Lung (tissue), 12 donors: ENCODE data around the gene DISC1. TPM values are rescaled to one million over a fixed set of nuclear protein-coding genes. Genes with fewer than 3 reads are reported as not detected.

Experiments
- ATAC-seq: fragments of 200-7000 bp; cut with Tn5 transposase; one replicate; pipeline ENCODE4 v1.9.1; 2020; ENCODE audit warnings: moderate number of reproducible peaks; ENCODE audit not compliant: insufficient read depth, low FRiP score
- DNase-seq, 3 donors: peaks; one replicate each; pipeline ENCODE4 v3.0.0-alpha.2; 2013 to 2017
- H3K27ac ChIP-seq, 2 donors: one replicate each; pipeline ENCODE4 v1.5.1; 2013; ENCODE audit warnings: mild to moderate bottlenecking in 2 of 2, moderate library complexity in 2 of 2, control low read depth in 1 of 2, inconsistent platforms in 1 of 2, low read depth in 1 of 2, low read length in 1 of 2
- H3K27me3 ChIP-seq, 3 donors: one replicate each; pipeline ENCODE4 v1.5.1; 2013; ENCODE audit warnings: low read length in 2 of 3; ENCODE audit not compliant: control insufficient read depth in 3 of 3, insufficient read depth in 3 of 3
- H3K36me3 ChIP-seq, 4 donors: one replicate each; pipeline ENCODE4 v1.5.1; 2013; ENCODE audit warnings: low read length in 4 of 4, mild to moderate bottlenecking in 1 of 4, moderate library complexity in 1 of 4; ENCODE audit not compliant: control insufficient read depth in 4 of 4, insufficient read depth in 4 of 4
- H3K4me1 ChIP-seq, 5 donors: one replicate each; pipeline ENCODE4 v1.5.1; 2013; ENCODE audit warnings: low read length in 5 of 5, mild to moderate bottlenecking in 2 of 5, moderate library complexity in 1 of 5; ENCODE audit not compliant: control insufficient read depth in 5 of 5, insufficient read depth in 5 of 5
- H3K4me3 ChIP-seq: one replicate; pipeline ENCODE4 v1.5.1; 2013; ENCODE audit warnings: mild to moderate bottlenecking, control low read depth, moderate library complexity
- H3K9ac ChIP-seq, 2 donors: one replicate each; pipeline ENCODE4 v1.5.1; 2013; ENCODE audit warnings: low read length in 2 of 2, control low read depth in 1 of 2; ENCODE audit not compliant: insufficient read depth in 1 of 2
- H3K9me3 ChIP-seq, 4 donors: one replicate each; pipeline ENCODE4 v1.5.1; 2013; ENCODE audit warnings: low read length in 3 of 4, mild to moderate bottlenecking in 1 of 4, moderate library complexity in 1 of 4; ENCODE audit not compliant: control insufficient read depth in 4 of 4, insufficient read depth in 3 of 4
- WGBS, 2 donors: extraction: QIAGEN DNeasy Blood & Tissue Kit; methylation state at CpG; one replicate each; pipeline ENCODE4 v1.1.7; 2013; 5-methylcytosine and 5-hydroxymethylcytosine counted together
- polyA plus RNA-seq, 2 donors: library from polyadenylated mRNA; stranded (reverse); fragments of 200-250 nt; gene quantifications; one replicate each; pipeline ENCODE4 v1.2.1, GENCODE V29; 2013
- total RNA-seq, 2 donors: library from RNA; depleted of rRNA in 1 of 2; stranded (reverse); fragments of >200 nt in 1 of 2; gene quantifications; one replicate each; pipeline ENCODE4 v1.2.1, GENCODE V29; 2014 to 2021
- TF ChIP-seq, protein P1 (sequence below): IDR thresholded peaks from 2 replicates; pipeline ENCODE4 v1.5.1; 2012; ENCODE audit warnings: mild to moderate bottlenecking; ENCODE audit errors: control extremely low read depth, extremely low read depth
- donor health status: control.
- donor health status: control.
- donor health status: Bipolar disorder and iron deficiency.
- donor health status: healthy.
- donor health status: DM: yes; HTN: yes; CAD: no.

DISC1 gene
- total and polyA plus RNA-seq, 4 donors: 0.98 to 32.9 (median 6.1) TPM

DNA sequence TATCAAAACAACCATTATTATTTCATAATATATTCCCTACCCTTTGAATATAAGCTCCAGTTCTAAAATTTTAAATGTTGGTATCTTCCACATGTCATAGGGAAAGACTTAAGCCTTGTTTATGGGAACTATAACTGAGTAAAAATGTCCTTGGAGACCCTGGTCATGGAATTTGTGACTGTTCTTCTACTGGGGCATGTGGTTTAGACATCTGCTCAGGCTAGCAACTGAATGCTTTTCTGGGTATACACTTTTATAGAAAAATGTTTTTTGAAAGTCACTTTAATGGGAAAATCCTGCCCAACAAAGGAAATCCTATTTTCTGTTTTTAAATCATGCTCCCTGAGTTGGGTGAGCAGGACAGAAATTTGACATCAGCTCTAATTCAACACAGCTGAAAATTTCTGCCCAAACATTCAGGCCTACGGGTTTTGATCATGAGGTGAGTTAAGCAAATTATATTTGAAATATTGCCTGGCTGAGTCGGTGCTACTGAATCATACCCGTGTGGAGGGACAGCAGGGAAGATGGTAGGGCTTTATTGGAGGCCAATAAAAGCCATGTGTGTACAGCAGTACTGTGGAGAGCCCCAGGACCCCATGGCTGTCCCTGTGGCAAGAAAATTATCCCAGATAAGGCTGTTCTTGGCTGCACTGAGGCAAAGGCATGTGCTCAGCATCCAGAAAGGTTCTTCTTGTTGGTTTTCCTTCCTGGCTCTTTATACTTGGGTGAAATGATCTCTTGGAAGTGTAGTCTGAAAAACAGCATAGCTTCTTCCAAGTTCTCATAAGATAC lies 391.8 kb downstream of the DISC1 start:
- WGBS, 2 donors: 91 to 96% methylated on average over 3 of the region's 3 CpGs
- TF ChIP-seq, protein P1, sequence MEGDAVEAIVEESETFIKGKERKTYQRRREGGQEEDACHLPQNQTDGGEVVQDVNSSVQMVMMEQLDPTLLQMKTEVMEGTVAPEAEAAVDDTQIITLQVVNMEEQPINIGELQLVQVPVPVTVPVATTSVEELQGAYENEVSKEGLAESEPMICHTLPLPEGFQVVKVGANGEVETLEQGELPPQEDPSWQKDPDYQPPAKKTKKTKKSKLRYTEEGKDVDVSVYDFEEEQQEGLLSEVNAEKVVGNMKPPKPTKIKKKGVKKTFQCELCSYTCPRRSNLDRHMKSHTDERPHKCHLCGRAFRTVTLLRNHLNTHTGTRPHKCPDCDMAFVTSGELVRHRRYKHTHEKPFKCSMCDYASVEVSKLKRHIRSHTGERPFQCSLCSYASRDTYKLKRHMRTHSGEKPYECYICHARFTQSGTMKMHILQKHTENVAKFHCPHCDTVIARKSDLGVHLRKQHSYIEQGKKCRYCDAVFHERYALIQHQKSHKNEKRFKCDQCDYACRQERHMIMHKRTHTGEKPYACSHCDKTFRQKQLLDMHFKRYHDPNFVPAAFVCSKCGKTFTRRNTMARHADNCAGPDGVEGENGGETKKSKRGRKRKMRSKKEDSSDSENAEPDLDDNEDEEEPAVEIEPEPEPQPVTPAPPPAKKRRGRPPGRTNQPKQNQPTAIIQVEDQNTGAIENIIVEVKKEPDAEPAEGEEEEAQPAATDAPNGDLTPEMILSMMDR: no peak
- Histone ChIP-seq H3K27ac (no peak overlapping the region), H3K9me3 (no peaks in the 10 kb centered on the region), H3K9ac (no peak overlapping the region), H3K27me3 (no peaks in the 10 kb centered on the region), H3K4me1 (peaks cover 0 to 25% (median 2%) of the 10 kb centered on the region in 5 donors), H3K36me3 (no peaks in the 10 kb centered on the region), H3K4me3 (no peak overlapping the region)
- DNase-seq (no peak), ATAC-seq (no peak)

DNA sequence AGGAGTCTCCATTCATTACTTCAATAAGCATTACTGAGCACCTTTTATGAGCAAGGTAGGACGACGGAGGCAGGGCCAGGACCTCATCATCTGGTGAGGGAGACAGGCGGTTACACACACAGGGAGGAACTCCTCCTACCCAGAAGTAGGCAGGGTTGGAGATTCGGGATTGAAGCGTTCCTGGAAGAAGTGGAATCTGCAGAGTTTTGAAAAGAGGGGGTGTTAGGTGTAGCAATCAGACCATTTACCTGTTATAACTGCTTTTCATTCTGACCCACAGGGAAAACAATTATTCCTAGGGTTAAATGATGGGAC lies 392.4 kb downstream of the DISC1 start:
- Histone ChIP-seq H3K9me3 (no peaks in the 10 kb centered on the region), H3K4me3 (no peak overlapping the region), H3K4me1 (peaks cover 0 to 19% (median 0%) of the 10 kb centered on the region in 5 donors), H3K27me3 (no peaks in the 10 kb centered on the region), H3K27ac (no peak overlapping the region), H3K36me3 (no peaks in the 10 kb centered on the region), H3K9ac (no peak overlapping the region)
- DNase-seq (no peak), ATAC-seq (no peak)
- WGBS, 2 donors: 87 to 94% methylated on average over 5 of the region's 5 CpGs
- TF ChIP-seq, protein P1: no peak

DNA sequence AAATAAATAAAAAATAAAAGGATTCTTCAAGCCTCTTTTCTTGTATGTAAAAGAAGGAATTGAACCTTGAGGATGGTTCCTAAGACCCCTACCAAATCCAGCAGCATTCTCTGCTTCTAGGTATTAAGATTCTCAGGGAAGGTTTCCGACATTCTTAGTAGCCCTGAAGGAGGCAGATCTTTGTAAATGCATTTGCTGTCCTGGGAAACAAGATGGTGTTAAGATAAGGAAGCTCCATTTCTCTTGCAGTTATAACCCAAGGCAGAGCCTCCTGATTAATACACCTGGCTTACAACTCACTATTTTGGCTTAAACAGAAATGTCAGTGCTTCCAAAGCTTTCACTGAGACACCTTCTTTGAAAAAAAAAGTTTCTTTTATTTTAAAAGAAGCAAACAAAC lies 393.8 kb downstream of the DISC1 start:
- Histone ChIP-seq H3K9me3 (no peaks in the 10 kb centered on the region), H3K4me3 (no peak overlapping the region), H3K4me1 (peaks cover 0 to 14% (median 0%) of the 10 kb centered on the region in 5 donors), H3K36me3 (no peaks in the 10 kb centered on the region), H3K27ac (no peak overlapping the region), H3K27me3 (no peaks in the 10 kb centered on the region), H3K9ac (no peak overlapping the region)
- DNase-seq: no peak
- WGBS, 2 donors: 94 to 97% methylated on average over 1 of the region's 1 CpG
- ATAC-seq: no peak
- TF ChIP-seq, protein P1: no peak

DNA sequence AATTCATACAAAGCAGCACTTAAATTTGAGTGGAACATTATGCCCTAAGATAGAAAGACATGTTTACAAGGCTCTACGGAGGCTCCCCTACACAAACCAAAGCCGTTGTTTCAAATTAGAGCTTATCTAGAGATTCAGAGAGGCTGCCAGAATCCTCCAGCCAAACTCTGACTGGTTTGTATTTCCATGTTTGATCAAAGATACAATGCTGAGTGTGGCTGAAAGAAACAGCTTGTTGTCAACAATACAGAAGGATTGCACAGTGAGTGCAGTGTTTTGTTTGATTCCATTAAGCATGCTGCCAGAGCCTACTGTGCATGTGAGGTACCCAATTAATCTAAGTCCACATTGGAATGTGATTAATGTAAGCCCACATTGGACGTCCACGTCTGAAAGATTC lies 402.7 kb downstream of the DISC1 start:
- Histone ChIP-seq H3K9me3 (no peaks in the 10 kb centered on the region), H3K4me1 (peaks cover 0 to 25% (median 5%) of the 10 kb centered on the region in 5 donors), H3K27me3 (no peaks in the 10 kb centered on the region), H3K36me3 (peaks cover 0 to 4% (median 0%) of the 10 kb centered on the region in 4 donors), H3K27ac (no peak overlapping the region), H3K4me3 (no peak overlapping the region), H3K9ac (no peak overlapping the region)
- DNase-seq (peak; percentile 75 to 97 (median 95)), ATAC-seq (no peak)
- TF ChIP-seq, protein P1: no peak
- WGBS, 2 donors: 74 to 83% methylated on average over 4 of the region's 4 CpGs
